Measurements from ENCODE around the gene AKT2.

DNA sequence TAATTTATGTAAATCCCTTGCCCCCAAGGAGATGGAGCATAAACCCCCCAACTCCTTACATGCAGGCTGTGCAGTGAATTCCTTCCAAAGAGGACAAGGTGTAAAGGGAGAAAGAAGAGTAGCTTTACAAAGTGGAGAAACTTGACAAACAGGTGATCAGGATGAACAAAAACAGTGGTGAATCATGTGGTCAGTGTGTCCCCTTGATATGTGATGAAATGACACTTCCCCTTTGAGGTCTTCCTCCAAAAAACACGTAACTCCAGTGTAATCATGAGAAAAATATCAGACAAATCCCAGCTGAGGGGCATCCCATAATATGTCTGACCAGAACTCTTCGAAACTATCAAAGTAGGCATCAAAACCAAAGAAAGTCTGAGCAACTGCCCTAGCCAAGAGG is 29.5 kb upstream of the AKT2 start:
- TF ChIP-seq, protein P1, sequence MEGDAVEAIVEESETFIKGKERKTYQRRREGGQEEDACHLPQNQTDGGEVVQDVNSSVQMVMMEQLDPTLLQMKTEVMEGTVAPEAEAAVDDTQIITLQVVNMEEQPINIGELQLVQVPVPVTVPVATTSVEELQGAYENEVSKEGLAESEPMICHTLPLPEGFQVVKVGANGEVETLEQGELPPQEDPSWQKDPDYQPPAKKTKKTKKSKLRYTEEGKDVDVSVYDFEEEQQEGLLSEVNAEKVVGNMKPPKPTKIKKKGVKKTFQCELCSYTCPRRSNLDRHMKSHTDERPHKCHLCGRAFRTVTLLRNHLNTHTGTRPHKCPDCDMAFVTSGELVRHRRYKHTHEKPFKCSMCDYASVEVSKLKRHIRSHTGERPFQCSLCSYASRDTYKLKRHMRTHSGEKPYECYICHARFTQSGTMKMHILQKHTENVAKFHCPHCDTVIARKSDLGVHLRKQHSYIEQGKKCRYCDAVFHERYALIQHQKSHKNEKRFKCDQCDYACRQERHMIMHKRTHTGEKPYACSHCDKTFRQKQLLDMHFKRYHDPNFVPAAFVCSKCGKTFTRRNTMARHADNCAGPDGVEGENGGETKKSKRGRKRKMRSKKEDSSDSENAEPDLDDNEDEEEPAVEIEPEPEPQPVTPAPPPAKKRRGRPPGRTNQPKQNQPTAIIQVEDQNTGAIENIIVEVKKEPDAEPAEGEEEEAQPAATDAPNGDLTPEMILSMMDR (IDR thresholded peaks at IDR 0.05), result no peak
- TF ChIP-seq POLR2A (IDR thresholded peaks at IDR 0.05), result no peak

Data from vagina (tissue), 2 donors.